H1 (cell line): Measurements from ENCODE around the gene DCTN3. TPM values are rescaled to one million over a fixed set of nuclear protein-coding genes. Genes with fewer than 3 reads are reported as not detected.

Experiments used
- BCL11A ChIP-seq, 2 experiments: IDR thresholded peaks; one replicate each; pipeline ENCODE4 v1.6.1; 2011; ENCODE audit warnings: low read depth in 2 of 2, low read length in 2 of 2, mild to moderate bottlenecking in 2 of 2
- CHD2 ChIP-seq: IDR thresholded peaks from 2 replicates; pipeline ENCODE4 v1.6.1; 2012; ENCODE audit warnings: low read length, improper control_type of control experiment
- CHD7 ChIP-seq: fragments of 300-600 bp; sonication (generic); IDR thresholded peaks from 2 replicates; pipeline ENCODE4 v1.7.1; 2012; ENCODE audit warnings: low read length, moderate library complexity, mild to moderate bottlenecking, inconsistent platforms; ENCODE audit not compliant: insufficient replicate concordance
- EZH2 ChIP-seq: fragments of 200-600 bp; sonication (generic); IDR thresholded peaks from 2 replicates; pipeline ENCODE4 v1.7.1; 2012; ENCODE audit warnings: low read depth, mild to moderate bottlenecking, moderate library complexity, low read length, inconsistent platforms; ENCODE audit not compliant: severe bottlenecking
- HDAC6 ChIP-seq: IDR thresholded peaks from one replicate; pipeline ENCODE4 v1.7.1; 2012; ENCODE audit warnings: low read depth, mild to moderate bottlenecking, inconsistent platforms, low read length, moderate library complexity
- POLR2AphosphoS5 ChIP-seq: IDR thresholded peaks from 2 replicates; pipeline ENCODE4 v1.6.1; 2011; ENCODE audit warnings: low read depth, low read length
- TBP ChIP-seq: IDR thresholded peaks from 2 replicates; pipeline ENCODE4 v1.6.1; 2011; ENCODE audit warnings: low read depth, low read length, improper control_type of control experiment
- TCF12 ChIP-seq: IDR thresholded peaks from 2 replicates; pipeline ENCODE4 v1.6.1; 2011; ENCODE audit warnings: low read depth, mild to moderate bottlenecking, low read length
- polyA plus RNA-seq, 7 experiments: library from polyadenylated mRNA; depleted of rRNA in 3 of 7; stranded (reverse) in 5 of 7; unstranded in 2 of 7; fragments of >200 nt in 5 of 7; fragments of 200-250 nt in 2 of 7; gene quantifications; 1 replicate in 5 of 7; 2 replicates in 1 of 7; 4 replicates in 1 of 7; pipeline versions ENCODE4 v1.2.1 to v1.2.3, GENCODE V29; 2011 to 2013; ENCODE audit warnings: missing spikeins in 2 of 7, mixed read lengths in 2 of 7
- total RNA-seq: library from RNA; stranded (reverse); fragmentation: NEBNext Ultra II Directional; extraction: Animal tissue kit (Norgen Biotek cat#: 25700); gene quantifications from 2 replicates; pipeline ENCODE4 v1.2.1, GENCODE V29; 2021

DCTN3 gene
- total and polyA plus RNA-seq, 2 of the 8 experiments (the other 6 are each of a cell fraction or from before 2014, with no cell fraction given) = 25.6 to 39.2 TPM

- no peak for TF ChIP-seq CHD7
- TF ChIP-seq TBP = no peak
- no peak for TF ChIP-seq TCF12
- TF ChIP-seq EZH2 = no peak
- TF ChIP-seq BCL11A (IDR thresholded peaks at IDR 0.05; ENCODE audit: low read depth in 2 of 2, low read length in 2 of 2) = no peak
- TF ChIP-seq CHD2 = no peak
- no peak for TF ChIP-seq POLR2AphosphoS5
- TF ChIP-seq HDAC6 = no peak
Observed at GRCh38 chr9:34566322-34566721, 54.0 kb downstream of the DCTN3 start (continued).
